Measurements from ENCODE around the gene IFI35. TPM values are rescaled to one million over a fixed set of nuclear protein-coding genes. Genes with fewer than 3 reads are reported as not detected.
A peak's percentile ranks its signal among the peaks of the same experiment; 100 is the strongest.

The IFI35 gene
- total and polyA plus RNA-seq, 9 of the 15 experiments (the other 6 are each of a cell fraction or from before 2014, with no cell fraction given): 4.4 to 13.1 (median 10.2) TPM

DNA sequence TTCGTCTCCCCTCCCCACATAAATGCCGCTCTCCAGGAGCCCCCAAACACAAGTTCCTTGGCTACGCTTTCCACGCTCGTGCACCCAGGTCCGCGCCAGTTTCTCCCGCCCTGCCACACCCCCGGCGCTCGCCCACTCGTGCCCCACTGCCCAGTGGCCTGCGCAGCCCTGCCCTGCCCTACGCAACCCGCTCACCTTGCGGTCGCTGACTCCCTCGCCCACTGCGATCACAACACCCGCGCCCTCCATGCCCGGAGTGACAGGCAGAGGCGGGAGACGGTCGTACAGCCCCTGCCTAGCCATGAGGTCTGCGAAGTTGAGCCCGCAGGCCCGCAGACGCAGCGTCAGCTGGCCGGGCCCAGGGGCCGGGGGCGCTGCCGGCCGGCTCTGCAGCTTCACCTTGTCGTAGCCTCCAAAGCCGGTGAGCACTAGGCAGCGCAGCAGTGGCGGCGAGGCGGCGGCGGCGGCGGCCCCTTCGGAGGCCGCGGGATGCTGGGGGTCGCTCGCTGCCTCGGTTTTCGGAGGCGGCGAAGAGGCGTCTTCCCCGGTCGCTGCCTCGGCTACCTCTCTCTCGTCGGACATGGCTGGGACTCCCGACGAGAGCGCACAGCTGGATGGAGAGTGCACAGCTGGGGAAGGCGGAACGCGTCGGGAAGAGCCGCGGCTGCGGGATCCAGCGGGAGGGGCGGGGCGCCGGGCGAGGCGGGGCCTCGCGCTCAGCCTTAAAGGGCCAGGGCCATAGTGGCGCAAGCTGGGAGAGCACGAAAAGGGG, 15.3 kb downstream of the IFI35 start, which contains the start of gene VAT1 (continued):
- TF ChIP-seq ZBTB33 (CRISPR knock-in tag; IDR thresholded peaks at IDR 0.05) (no peak), ZC3H11A (IDR thresholded peaks at IDR 0.05; ENCODE audit: low read depth, low read length) (no peak), ZNF274 (IDR thresholded peaks at IDR 0.05; ENCODE audit: borderline replicate concordance, low read depth, low read length) (no peak), EGR1 (conservative IDR thresholded peaks at IDR 0.05) (peak; percentile 63), PTBP1 (IDR thresholded peaks at IDR 0.05; ENCODE audit: low read depth, low read length) (no peak), POLR2AphosphoS5 (IDR thresholded peaks at IDR 0.05; ENCODE audit: control insufficient read depth, insufficient read depth, low read depth, low read length) (peak; percentile 48; the same call in 1 of the 2 replicates), UBTF (IDR thresholded peaks at IDR 0.05; ENCODE audit: borderline replicate concordance in 1 of 2, low read depth in 2 of 2, low read length in 2 of 2) (peak; percentile 56 to 57; a peak in 2 of 4 replicates), VEZF1 (CRISPR knock-in tag; IDR thresholded peaks at IDR 0.05) (peak; percentile 75), ZNF766 (CRISPR knock-in tag; conservative IDR thresholded peaks at IDR 0.05) (0 out of 2 replicates have a peak, but pooled peaks have one; percentile 54), POLR2AphosphoS2 (IDR thresholded peaks at IDR 0.05; ENCODE audit: low read length) (peak; percentile 39; the same call in 1 of the 2 replicates), TCF7 (IDR thresholded peaks at IDR 0.05; ENCODE audit: borderline replicate concordance) (no peak)
- TF ChIP-seq, protein P1, sequence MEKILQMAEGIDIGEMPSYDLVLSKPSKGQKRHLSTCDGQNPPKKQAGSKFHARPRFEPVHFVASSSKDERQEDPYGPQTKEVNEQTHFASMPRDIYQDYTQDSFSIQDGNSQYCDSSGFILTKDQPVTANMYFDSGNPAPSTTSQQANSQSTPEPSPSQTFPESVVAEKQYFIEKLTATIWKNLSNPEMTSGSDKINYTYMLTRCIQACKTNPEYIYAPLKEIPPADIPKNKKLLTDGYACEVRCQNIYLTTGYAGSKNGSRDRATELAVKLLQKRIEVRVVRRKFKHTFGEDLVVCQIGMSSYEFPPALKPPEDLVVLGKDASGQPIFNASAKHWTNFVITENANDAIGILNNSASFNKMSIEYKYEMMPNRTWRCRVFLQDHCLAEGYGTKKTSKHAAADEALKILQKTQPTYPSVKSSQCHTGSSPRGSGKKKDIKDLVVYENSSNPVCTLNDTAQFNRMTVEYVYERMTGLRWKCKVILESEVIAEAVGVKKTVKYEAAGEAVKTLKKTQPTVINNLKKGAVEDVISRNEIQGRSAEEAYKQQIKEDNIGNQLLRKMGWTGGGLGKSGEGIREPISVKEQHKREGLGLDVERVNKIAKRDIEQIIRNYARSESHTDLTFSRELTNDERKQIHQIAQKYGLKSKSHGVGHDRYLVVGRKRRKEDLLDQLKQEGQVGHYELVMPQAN (IDR thresholded peaks at IDR 0.05; ENCODE audit: borderline replicate concordance): peak; percentile 90
- TF ChIP-seq, protein P2, sequence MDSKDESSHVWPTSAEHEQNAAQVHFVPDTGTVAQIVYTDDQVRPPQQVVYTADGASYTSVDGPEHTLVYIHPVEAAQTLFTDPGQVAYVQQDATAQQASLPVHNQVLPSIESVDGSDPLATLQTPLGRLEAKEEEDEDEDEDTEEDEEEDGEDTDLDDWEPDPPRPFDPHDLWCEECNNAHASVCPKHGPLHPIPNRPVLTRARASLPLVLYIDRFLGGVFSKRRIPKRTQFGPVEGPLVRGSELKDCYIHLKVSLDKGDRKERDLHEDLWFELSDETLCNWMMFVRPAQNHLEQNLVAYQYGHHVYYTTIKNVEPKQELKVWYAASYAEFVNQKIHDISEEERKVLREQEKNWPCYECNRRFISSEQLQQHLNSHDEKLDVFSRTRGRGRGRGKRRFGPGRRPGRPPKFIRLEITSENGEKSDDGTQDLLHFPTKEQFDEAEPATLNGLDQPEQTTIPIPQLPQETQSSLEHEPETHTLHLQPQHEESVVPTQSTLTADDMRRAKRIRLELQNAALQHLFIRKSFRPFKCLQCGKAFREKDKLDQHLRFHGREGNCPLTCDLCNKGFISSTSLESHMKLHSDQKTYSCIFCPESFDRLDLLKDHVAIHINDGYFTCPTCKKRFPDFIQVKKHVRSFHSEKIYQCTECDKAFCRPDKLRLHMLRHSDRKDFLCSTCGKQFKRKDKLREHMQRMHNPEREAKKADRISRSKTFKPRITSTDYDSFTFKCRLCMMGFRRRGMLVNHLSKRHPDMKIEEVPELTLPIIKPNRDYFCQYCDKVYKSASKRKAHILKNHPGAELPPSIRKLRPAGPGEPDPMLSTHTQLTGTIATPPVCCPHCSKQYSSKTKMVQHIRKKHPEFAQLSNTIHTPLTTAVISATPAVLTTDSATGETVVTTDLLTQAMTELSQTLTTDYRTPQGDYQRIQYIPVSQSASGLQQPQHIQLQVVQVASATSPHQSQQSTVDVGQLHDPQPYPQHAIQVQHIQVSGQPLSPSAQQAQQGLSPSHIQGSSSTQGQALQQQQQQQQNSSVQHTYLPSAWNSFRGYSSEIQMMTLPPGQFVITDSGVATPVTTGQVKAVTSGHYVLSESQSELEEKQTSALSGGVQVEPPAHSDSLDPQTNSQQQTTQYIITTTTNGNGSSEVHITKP (IDR thresholded peaks at IDR 0.05; ENCODE audit: partially characterized antibody): no peak
